Activated CD4-positive, CD25-positive, alpha-beta regulatory T cell (primary cell): ENCODE data around the gene MIEF1.

ENCODE experiments used
- DNase-seq, 4 experiments: peaks; one replicate each; lab custom pipeline; 2025; lab: John Stamatoyannopoulos, UW

MIEF1 gene

DNA sequence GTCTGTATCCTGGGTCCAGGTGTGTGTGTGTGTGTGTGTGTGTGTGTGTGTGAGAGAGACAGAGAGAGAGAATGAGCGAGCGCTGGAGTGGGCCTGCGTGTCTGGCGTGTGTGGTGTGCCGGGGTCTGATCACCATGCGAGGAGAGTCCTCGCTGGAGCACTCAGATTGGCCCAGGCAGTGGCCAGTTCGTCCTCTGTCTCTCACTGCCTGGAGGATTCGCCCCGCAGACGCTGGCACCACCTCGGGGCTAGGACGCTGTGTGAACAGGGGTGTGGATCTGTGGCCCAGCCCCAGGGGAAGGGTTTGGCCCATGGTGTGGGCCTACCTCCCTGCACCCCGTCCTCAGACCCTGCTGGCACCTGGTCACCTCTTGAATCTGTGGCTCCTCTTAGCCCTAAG is 56.9 kb downstream of the MIEF1 start:
- no peak for DNase-seq

- no peak for DNase-seq
These were observed 57.5 kb downstream of the MIEF1 start for GRCh38 chr22:39559456-39560105.

- DNase-seq = no peak
These were observed 58.0 kb downstream of the MIEF1 start for GRCh38 chr22:39560127-39560526.

DNA sequence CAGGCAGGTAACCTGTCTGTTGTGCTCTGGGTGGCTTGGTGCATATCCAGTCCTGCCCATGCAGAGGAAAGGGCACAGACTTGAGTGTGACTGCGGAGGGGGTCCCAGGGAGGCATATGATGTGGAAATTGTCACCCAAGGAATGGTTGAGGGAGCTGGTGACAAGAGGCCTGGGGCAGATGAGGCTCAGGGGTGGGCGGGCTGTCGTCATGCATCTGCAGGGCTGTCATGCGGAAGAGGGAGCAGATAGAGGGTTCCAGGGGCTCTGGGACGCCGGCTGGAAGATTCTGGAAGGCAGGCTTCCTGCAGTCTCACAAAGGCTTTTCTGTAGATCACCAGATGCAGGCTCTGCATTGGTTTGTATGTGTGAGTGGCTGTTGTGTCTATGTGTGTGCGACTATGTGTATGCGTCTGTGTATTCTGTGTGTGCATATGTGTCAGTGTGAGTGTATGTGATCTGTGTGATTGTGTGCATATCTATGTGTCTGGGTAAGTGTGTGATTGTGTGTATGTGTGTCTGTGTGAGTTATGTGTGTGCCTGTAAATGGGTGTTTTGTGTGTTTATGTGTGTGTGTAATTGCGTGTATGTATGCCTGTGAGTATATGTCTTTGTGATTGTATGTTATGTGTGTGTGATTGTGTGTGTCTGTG is 60.9 kb downstream of the MIEF1 start:
- no peak for DNase-seq

- no peak for DNase-seq
These were observed 61.7 kb downstream of the MIEF1 start for GRCh38 chr22:39563571-39564428.

- no peak for DNase-seq
These were observed 63.4 kb downstream of the MIEF1 start for GRCh38 chr22:39565414-39565944.

- peak in 1 of 4 experiments; percentile 23 for DNase-seq
These were observed 65.3 kb downstream of the MIEF1 start for GRCh38 chr22:39567135-39567946.
